GM18858 (cell line): ENCODE results near the gene SLC22A15.
"Not testable (repeated sequence)": the region's sequence is repeated elsewhere in the genome, so short reads cannot be mapped to it uniquely, and the experiment has no call there.

ENCODE experiments used
- ATAC-seq: cut with Tn5 transposase; IDR thresholded peaks from one replicate; pipeline ENCODE4 v1.9.1; 2021; ENCODE audit not compliant: unreplicated experiment

Gene SLC22A15

GRCh38 chr1:115980998-115981993 is 5.0 kb downstream of the SLC22A15 start:
- no peak for ATAC-seq

GRCh38 chr1:115982400-115982799 is 6.1 kb downstream of the SLC22A15 start:
- ATAC-seq, result peak; percentile 71

- no peak for ATAC-seq
These were observed 7.3 kb downstream of the SLC22A15 start for GRCh38 chr1:115983584-115983983.

GRCh38 chr1:115987623-115988022 is 11.3 kb downstream of the SLC22A15 start:
- no peak for ATAC-seq

- ATAC-seq, result no peak
These were observed 12.6 kb downstream of the SLC22A15 start for GRCh38 chr1:115988953-115989352.

GRCh38 chr1:115989699-115990098 is 13.4 kb downstream of the SLC22A15 start:
- ATAC-seq, result no peak

- no peak for ATAC-seq
These were observed 15.6 kb downstream of the SLC22A15 start for GRCh38 chr1:115991909-115992308.

- not testable (repeated sequence) for ATAC-seq
These were observed 21.6 kb downstream of the SLC22A15 start for GRCh38 chr1:115997921-115998320.

- ATAC-seq, result no peak
These were observed 25.6 kb downstream of the SLC22A15 start for GRCh38 chr1:116001739-116002487.

GRCh38 chr1:116002781-116003420 is 26.6 kb downstream of the SLC22A15 start:
- ATAC-seq, result no peak

GRCh38 chr1:116003823-116004222 is 27.5 kb downstream of the SLC22A15 start:
- no peak for ATAC-seq

GRCh38 chr1:116006486-116006964 is 30.2 kb downstream of the SLC22A15 start:
- ATAC-seq, result peak; percentile 91

GRCh38 chr1:116008656-116009390 is 32.5 kb downstream of the SLC22A15 start:
- no peak for ATAC-seq

GRCh38 chr1:116012716-116013115 is 36.4 kb downstream of the SLC22A15 start:
- ATAC-seq, result no peak

GRCh38 chr1:116015679-116016078 is 39.4 kb downstream of the SLC22A15 start:
- ATAC-seq, result no peak

GRCh38 chr1:116018007-116018406 is 41.7 kb downstream of the SLC22A15 start:
- no peak for ATAC-seq

GRCh38 chr1:116019653-116020253 is 43.4 kb downstream of the SLC22A15 start:
- ATAC-seq, result no peak

GRCh38 chr1:116020668-116021272 is 44.5 kb downstream of the SLC22A15 start:
- peak; percentile 84 for ATAC-seq

GRCh38 chr1:116024626-116025025 is 48.3 kb downstream of the SLC22A15 start:
- ATAC-seq, result no peak

GRCh38 chr1:116026631-116027030 is 50.3 kb downstream of the SLC22A15 start:
- no peak for ATAC-seq
